Measurements from ENCODE around the gene GLRX. TPM values are rescaled to one million over a fixed set of nuclear protein-coding genes. Genes with fewer than 3 reads are reported as not detected.
"Not testable (repeated sequence)": the region's sequence is repeated elsewhere in the genome, so short reads cannot be mapped to it uniquely, and the experiment has no call there.

Gene GLRX
- polyA plus RNA-seq, 3 donors: 386 to 603 (median 555) TPM

DNA sequence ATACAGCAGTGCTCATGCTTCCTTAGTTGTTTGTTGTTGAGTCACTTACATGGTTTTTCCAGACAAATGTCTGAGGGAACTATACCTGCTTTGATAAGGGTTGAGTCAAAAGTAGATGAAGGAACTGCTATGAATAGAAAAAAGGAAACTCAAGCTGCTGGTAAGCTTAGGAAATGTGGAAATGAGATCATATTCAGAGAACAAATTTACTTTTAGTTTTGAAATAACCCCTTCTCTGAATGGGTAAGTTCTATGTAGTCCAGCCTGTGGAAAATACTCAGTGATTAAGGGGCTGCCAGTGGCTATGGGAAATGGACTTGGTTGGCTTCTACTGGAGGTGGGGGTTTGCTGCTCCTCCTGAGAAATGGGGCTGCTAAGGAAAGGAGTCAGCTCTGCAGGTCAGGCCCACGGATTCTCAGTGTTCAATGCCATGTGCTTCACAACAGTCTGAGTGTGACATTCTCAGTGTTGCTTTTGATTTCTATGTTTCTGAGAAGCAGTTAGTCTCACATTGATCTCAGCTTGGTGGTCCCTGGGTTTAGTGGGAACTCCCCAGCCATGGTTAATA lies 47.7 kb upstream of the GLRX start:
- H3K4me3 ChIP-seq (replicated peaks in 1 of 3; ENCODE audit: low read depth in 2 of 3, low read length in 3 of 3): peak overlapping the region in 2 of 3 experiments; percentile 31 to 62
- no peaks in the 10 kb centered on the region for H3K9me3 ChIP-seq (replicated peaks in 1 of 2; ENCODE audit: control insufficient read depth in 1 of 2, insufficient read depth in 1 of 2, low read length in 2 of 2)
- peaks cover 0 to 1% (median 0%) of the 10 kb centered on the region in 7 donors for H3K9me3 Mint-ChIP-seq
- peaks cover 0 to 3% of the 10 kb centered on the region in 2 donors for H3K36me3 Mint-ChIP-seq
- H3K4me1 Mint-ChIP-seq: peaks cover 63% of the 10 kb centered on the region
- TF ChIP-seq, protein P1, sequence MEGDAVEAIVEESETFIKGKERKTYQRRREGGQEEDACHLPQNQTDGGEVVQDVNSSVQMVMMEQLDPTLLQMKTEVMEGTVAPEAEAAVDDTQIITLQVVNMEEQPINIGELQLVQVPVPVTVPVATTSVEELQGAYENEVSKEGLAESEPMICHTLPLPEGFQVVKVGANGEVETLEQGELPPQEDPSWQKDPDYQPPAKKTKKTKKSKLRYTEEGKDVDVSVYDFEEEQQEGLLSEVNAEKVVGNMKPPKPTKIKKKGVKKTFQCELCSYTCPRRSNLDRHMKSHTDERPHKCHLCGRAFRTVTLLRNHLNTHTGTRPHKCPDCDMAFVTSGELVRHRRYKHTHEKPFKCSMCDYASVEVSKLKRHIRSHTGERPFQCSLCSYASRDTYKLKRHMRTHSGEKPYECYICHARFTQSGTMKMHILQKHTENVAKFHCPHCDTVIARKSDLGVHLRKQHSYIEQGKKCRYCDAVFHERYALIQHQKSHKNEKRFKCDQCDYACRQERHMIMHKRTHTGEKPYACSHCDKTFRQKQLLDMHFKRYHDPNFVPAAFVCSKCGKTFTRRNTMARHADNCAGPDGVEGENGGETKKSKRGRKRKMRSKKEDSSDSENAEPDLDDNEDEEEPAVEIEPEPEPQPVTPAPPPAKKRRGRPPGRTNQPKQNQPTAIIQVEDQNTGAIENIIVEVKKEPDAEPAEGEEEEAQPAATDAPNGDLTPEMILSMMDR (IDR thresholded peaks at IDR 0.05): no peak
- no peaks in the 10 kb centered on the region for H3K36me3 ChIP-seq (replicated peaks in 1 of 2; ENCODE audit: control insufficient read depth in 1 of 2, insufficient read depth in 2 of 2, low read length in 2 of 2)
- H3K4me1 ChIP-seq (ENCODE audit: control insufficient read depth in 1 of 2, insufficient read depth in 2 of 2, low read length in 2 of 2): peaks cover 45 to 56% of the 10 kb centered on the region in 2 donors
- peak overlapping the region; percentile 94 to 98 (median 97) for H3K27ac Mint-ChIP-seq
- 25% methylated on average over 1 of the region's 1 CpG for WGBS (ENCODE audit: insufficient coverage)
- no peaks in the 10 kb centered on the region for H4K20me1 ChIP-seq (ENCODE audit: insufficient read depth, low read length)
- H3K4me2 ChIP-seq (replicated peaks; ENCODE audit: extremely low read depth, low read length, poor library complexity, severe bottlenecking): peak overlapping the region; percentile 61
- peaks cover 0 to 5% (median 3%) of the 10 kb centered on the region in 3 donors for H3K27me3 Mint-ChIP-seq (ENCODE audit: low read depth in 3 of 3)
- intact Hi-C loops (cut with micrococcal nuclease): loop anchor here in 1 of 2 donors (1.0 kb wide), 1 partner anchor 9 kb away; no protein-coding TSS in a partner anchor
- H3K79me2 ChIP-seq (ENCODE audit: insufficient read depth, low read length): no peaks in the 10 kb centered on the region
- peak overlapping the region; percentile 67 to 79 for H3K4me3 Mint-ChIP-seq
- peak overlapping the region; percentile 55 for H2AFZ ChIP-seq (ENCODE audit: insufficient read depth, low read depth, low read length, poor library complexity, severe bottlenecking)
- DNase-seq: peak; percentile 54 to 87 (median 76)
- peak overlapping the region; percentile 74 to 87 for H3K27ac ChIP-seq (ENCODE audit: low read depth in 1 of 2, low read length in 2 of 2)
- H3K9ac ChIP-seq (ENCODE audit: insufficient read depth, low read length, poor library complexity, severe bottlenecking): peak overlapping the region; percentile 5
- no peaks in the 10 kb centered on the region for H3K27me3 ChIP-seq (ENCODE audit: control insufficient read depth in 2 of 2, insufficient read depth in 2 of 2, low read length in 2 of 2)

DNA sequence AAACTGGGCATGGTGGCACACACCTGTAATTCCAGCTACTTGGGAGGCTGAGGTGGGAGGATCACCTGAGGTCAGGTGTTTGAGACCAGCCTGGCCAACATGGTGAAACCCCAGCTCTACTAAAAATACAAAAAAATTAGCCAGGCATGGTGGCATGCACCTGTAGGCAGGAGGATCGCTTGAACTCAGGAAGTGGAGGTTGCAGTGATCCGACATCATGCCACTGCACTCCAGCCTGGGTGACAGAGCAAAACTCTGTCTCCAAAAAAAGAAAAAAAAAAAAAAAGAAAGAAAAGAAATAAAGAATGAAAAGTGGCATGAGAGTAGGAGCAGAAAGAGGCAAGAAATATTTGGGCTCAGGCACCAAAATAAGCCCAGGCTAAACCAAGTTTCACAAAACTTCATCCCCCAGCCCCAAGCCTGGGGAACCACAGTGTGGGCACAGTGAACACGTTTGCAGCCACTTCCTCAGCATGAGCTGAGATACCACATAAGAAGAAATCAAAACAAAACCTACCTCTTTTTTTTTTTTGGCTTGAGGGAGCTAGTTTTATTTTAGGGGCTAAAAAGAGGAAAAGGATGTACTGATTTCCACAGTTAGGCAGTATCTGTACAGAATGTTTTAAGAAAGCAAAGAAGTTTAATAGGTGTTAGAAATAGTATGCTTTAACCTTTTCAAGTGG lies 46.8 kb upstream of the GLRX start:
- Histone ChIP-seq H3K27ac (ENCODE audit: low read depth in 1 of 2, low read length in 2 of 2) (peak overlapping the region; percentile 41 to 87), H3K4me2 (replicated peaks; ENCODE audit: extremely low read depth, low read length, poor library complexity, severe bottlenecking) (peak overlapping the region; percentile 61), H3K4me1 (ENCODE audit: control insufficient read depth in 1 of 2, insufficient read depth in 2 of 2, low read length in 2 of 2) (peaks cover 49 to 62% of the 10 kb centered on the region in 2 donors)
- no CpG with 5 or more reads among the region's 3 CpGs for WGBS (ENCODE audit: insufficient coverage)
- H3K4me3 ChIP-seq (replicated peaks in 1 of 3; ENCODE audit: low read depth in 2 of 3, low read length in 3 of 3); H2AFZ ChIP-seq (ENCODE audit: insufficient read depth, low read depth, low read length, poor library complexity, severe bottlenecking); H3K9me3 ChIP-seq (replicated peaks in 1 of 2; ENCODE audit: control insufficient read depth in 1 of 2, insufficient read depth in 1 of 2, low read length in 2 of 2); H3K27me3 Mint-ChIP-seq (ENCODE audit: low read depth in 3 of 3); H3K27me3 ChIP-seq (ENCODE audit: control insufficient read depth in 2 of 2, insufficient read depth in 2 of 2, low read length in 2 of 2); H3K36me3 ChIP-seq (replicated peaks in 1 of 2; ENCODE audit: control insufficient read depth in 1 of 2, insufficient read depth in 2 of 2, low read length in 2 of 2); H3K36me3 Mint-ChIP-seq; H3K79me2 ChIP-seq (ENCODE audit: insufficient read depth, low read length); H3K9ac ChIP-seq (ENCODE audit: insufficient read depth, low read length, poor library complexity, severe bottlenecking); H4K20me1 ChIP-seq (ENCODE audit: insufficient read depth, low read length); H3K9me3 Mint-ChIP-seq: not testable (repeated sequence)
- Mint-ChIP-seq H3K4me1 (peaks cover 69% of the 10 kb centered on the region), H3K4me3 (peak overlapping the region in 1 of 2 donors; percentile 30), H3K27ac (peak overlapping the region; percentile 72 to 94 (median 80))
- intact Hi-C loops (cut with micrococcal nuclease): loop anchor here in 1 of 2 donors (5.0 kb wide), 1 partner anchor 728 kb away; no protein-coding TSS in a partner anchor
- DNase-seq: peak in 2 of 3 donors; percentile 43 to 65

All from CD14-positive monocyte (primary cell).